ENCODE data around the gene TYW1. TPM values are rescaled to one million over a fixed set of nuclear protein-coding genes. Genes with fewer than 3 reads are reported as not detected.
"Not testable (repeated sequence)": the region's sequence is repeated elsewhere in the genome, so short reads cannot be mapped to it uniquely, and the experiment has no call there.

The TYW1 gene
- total and polyA plus RNA-seq, 2 of the 8 experiments (the other 6 are each of a cell fraction or from before 2014, with no cell fraction given) = 8.8 to 16.2 TPM

DNA sequence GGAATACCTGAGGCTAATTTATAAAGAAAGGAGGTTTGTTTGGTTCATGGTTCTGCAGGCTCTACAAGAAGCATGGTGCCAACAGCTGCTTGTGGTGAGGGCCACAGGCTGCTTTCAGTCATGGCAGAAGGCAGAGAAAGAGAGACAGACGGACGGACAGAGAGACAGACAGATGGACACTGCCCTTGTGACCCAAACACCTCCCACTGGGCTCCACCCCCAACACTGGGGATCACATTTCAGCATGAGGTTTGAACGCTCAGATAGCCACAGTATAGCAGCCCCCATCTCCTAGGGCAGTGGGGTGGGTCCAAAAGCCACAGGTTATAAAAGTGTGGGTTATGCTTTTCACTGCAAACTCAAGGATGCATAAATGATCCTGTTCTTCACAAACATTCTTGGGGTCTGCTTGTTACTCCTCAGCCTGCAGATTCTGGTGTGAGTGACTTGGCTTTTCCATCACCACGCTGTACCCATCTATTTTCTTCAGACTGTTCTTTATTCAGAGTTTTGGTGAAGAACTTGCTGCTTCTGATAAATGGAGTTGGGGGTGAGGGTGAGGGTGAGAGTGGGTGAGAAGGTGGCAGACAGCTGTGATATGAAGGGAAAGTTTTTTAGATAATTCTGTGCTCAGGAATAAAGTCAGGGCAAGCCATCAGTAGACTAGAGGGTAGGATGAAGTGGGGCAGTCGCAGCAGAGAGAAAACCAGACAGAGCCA, 194.5 kb downstream of the TYW1 start:
- H3K9ac ChIP-seq (replicated peaks in 1 of 4; ENCODE audit: extremely low read depth in 1 of 4, low read depth in 3 of 4, low read length in 3 of 4); H3K27me3 ChIP-seq (replicated peaks in 1 of 4; ENCODE audit: control insufficient read depth in 3 of 4, extremely low read depth in 1 of 4, insufficient read depth in 3 of 4, low read length in 3 of 4); H4K8ac ChIP-seq (ENCODE audit: extremely low read depth, insufficient read depth, low read length); CTCF ChIA-PET (ENCODE audit: partially characterized antibody); H3K27ac ChIP-seq (ENCODE audit: low read depth, low read length); H2BK5ac ChIP-seq (ENCODE audit: low read depth, low read length); H3K9me3 ChIP-seq (ENCODE audit: insufficient read depth in 2 of 2, low read depth in 1 of 2, low read length in 1 of 2); H2BK120ac ChIP-seq (replicated peaks; ENCODE audit: low read depth, low read length); FAIRE-seq; H3K23me2 ChIP-seq (ENCODE audit: low read depth, low read length); H2AFZ ChIP-seq (ENCODE audit: low read length); H2BK12ac ChIP-seq (ENCODE audit: low read depth, low read length); H3K36me3 ChIP-seq (ENCODE audit: control insufficient read depth in 2 of 4, insufficient read depth in 4 of 4, low read length in 3 of 4); H2BK15ac ChIP-seq (ENCODE audit: low read length); H3K14ac ChIP-seq (ENCODE audit: insufficient read length); H3K4me3 ChIP-seq (ENCODE audit: extremely low read depth in 1 of 4, insufficient read depth in 2 of 4, low read depth in 3 of 4, low read length in 4 of 4); POLR2A ChIA-PET (ENCODE audit: partially characterized antibody); H3K56ac ChIP-seq (replicated peaks; ENCODE audit: insufficient read length, low read depth, low read length); H4K20me1 ChIP-seq (replicated peaks in 1 of 2; ENCODE audit: control insufficient read depth in 1 of 2, insufficient read depth in 2 of 2, low read length in 2 of 2); H3K79me2 ChIP-seq (ENCODE audit: control insufficient read depth in 1 of 2, insufficient read depth in 2 of 2, low read length in 2 of 2); H3K23ac ChIP-seq (ENCODE audit: insufficient read length); H3K4ac ChIP-seq (replicated peaks; ENCODE audit: insufficient read length, low read depth, low read length); H4K91ac ChIP-seq (replicated peaks; ENCODE audit: insufficient read length, low read length); H3K79me1 ChIP-seq (ENCODE audit: low read depth, low read length): not testable (repeated sequence)
- peak overlapping the region; percentile 93; the same call in 1 of the 2 replicates for H2BK20ac ChIP-seq (ENCODE audit: low read length)
- peak overlapping the region; percentile 55 for H4K5ac ChIP-seq (ENCODE audit: insufficient read length, low read depth, low read length)
- H3K4me1 ChIP-seq (replicated peaks in 1 of 4; ENCODE audit: control insufficient read depth in 3 of 4, insufficient read depth in 4 of 4, low read length in 3 of 4) = peaks cover 10 to 22% (median 13%) of the 10 kb centered on the region in 4 experiments
- peak in 1 of 2 experiments; percentile 52 for DNase-seq (ENCODE audit: low read depth in 1 of 2, low spot score in 2 of 2)
- H2AK5ac ChIP-seq (ENCODE audit: low read depth, low read length) = 0 out of 2 replicates have a peak overlapping the region, but pooled peaks have one; percentile 90
- 73% methylated on average over 4 of the region's 5 CpGs; no CpG with 5 or more reads in 1 of the 2 experiments for whole genome bisulfite sequencing, 2 experiments (ENCODE audit: extremely low coverage in 1 of 2, insufficient coverage in 1 of 2, insufficient read length in 1 of 2, insufficient replicate concordance in 2 of 2, low coverage in 1 of 2, low lambda C conversion rate in 2 of 2, missing lambda C conversion rate in 1 of 2)
- H3K4me2 ChIP-seq (ENCODE audit: insufficient read depth in 1 of 2, low read depth in 2 of 2, low read length in 2 of 2) = peak overlapping the region in 1 of 2 experiments; percentile 42; a peak in 2 of 4 replicates
- 0 out of 2 replicates have a peak overlapping the region, but pooled peaks have one; percentile 60 for H3K18ac ChIP-seq (ENCODE audit: extremely low read depth, low read length)

Data from H1 (cell line).